ENCODE data around the gene WDFY2.
"Not testable (repeated sequence)": the region's sequence is repeated elsewhere in the genome, so short reads cannot be mapped to it uniquely, and the experiment has no call there.

The WDFY2 gene

GRCh38 chr13:51688937-51689662 lies 104.8 kb downstream of the WDFY2 start:
- DNase-seq (ENCODE audit: extremely low read depth in 1 of 2, low read depth in 1 of 2) = no peak

- no peak for DNase-seq (ENCODE audit: extremely low read depth in 1 of 2, low read depth in 1 of 2)
These were observed 105.4 kb downstream of the WDFY2 start for GRCh38 chr13:51689663-51689996.

GRCh38 chr13:51695677-51696076 lies 111.4 kb downstream of the WDFY2 start:
- DNase-seq (ENCODE audit: extremely low read depth in 1 of 2, low read depth in 1 of 2) = not testable (repeated sequence)

GRCh38 chr13:51697181-51697580 lies 112.9 kb downstream of the WDFY2 start:
- DNase-seq (ENCODE audit: extremely low read depth in 1 of 2, low read depth in 1 of 2) = no peak

- no peak for DNase-seq (ENCODE audit: extremely low read depth in 1 of 2, low read depth in 1 of 2)
These were observed 113.6 kb downstream of the WDFY2 start for GRCh38 chr13:51697855-51698254.

GRCh38 chr13:51698352-51698751 lies 114.1 kb downstream of the WDFY2 start:
- no peak for DNase-seq (ENCODE audit: extremely low read depth in 1 of 2, low read depth in 1 of 2)

- no peak for DNase-seq (ENCODE audit: extremely low read depth in 1 of 2, low read depth in 1 of 2)
These were observed 120.4 kb downstream of the WDFY2 start for GRCh38 chr13:51704399-51705313.

- DNase-seq (ENCODE audit: extremely low read depth in 1 of 2, low read depth in 1 of 2) = no peak
These were observed 123.2 kb downstream of the WDFY2 start for GRCh38 chr13:51707461-51707860.

GRCh38 chr13:51713807-51714206 lies 129.5 kb downstream of the WDFY2 start:
- DNase-seq (ENCODE audit: extremely low read depth in 1 of 2, low read depth in 1 of 2) = no peak

GRCh38 chr13:51714663-51715168 lies 130.5 kb downstream of the WDFY2 start:
- no peak for DNase-seq (ENCODE audit: extremely low read depth in 1 of 2, low read depth in 1 of 2)

GRCh38 chr13:51715613-51716012 lies 131.4 kb downstream of the WDFY2 start:
- no peak for DNase-seq (ENCODE audit: extremely low read depth in 1 of 2, low read depth in 1 of 2)

GRCh38 chr13:51717786-51718398 lies 133.6 kb downstream of the WDFY2 start:
- no peak for DNase-seq (ENCODE audit: extremely low read depth in 1 of 2, low read depth in 1 of 2)

GRCh38 chr13:51719394-51719793 lies 135.1 kb downstream of the WDFY2 start:
- no peak for DNase-seq (ENCODE audit: extremely low read depth in 1 of 2, low read depth in 1 of 2)

GRCh38 chr13:51721496-51721895 lies 137.2 kb downstream of the WDFY2 start:
- DNase-seq (ENCODE audit: extremely low read depth in 1 of 2, low read depth in 1 of 2) = no peak

- no peak for DNase-seq (ENCODE audit: extremely low read depth in 1 of 2, low read depth in 1 of 2)
These were observed 139.3 kb downstream of the WDFY2 start for GRCh38 chr13:51723529-51723928.

- no peak for DNase-seq (ENCODE audit: extremely low read depth in 1 of 2, low read depth in 1 of 2)
These were observed 140.5 kb downstream of the WDFY2 start for GRCh38 chr13:51724721-51725120.

- no peak for DNase-seq (ENCODE audit: extremely low read depth in 1 of 2, low read depth in 1 of 2)
These were observed 142.4 kb downstream of the WDFY2 start for GRCh38 chr13:51726446-51727193.

GRCh38 chr13:51727634-51728274 lies 143.5 kb downstream of the WDFY2 start:
- DNase-seq (ENCODE audit: extremely low read depth in 1 of 2, low read depth in 1 of 2) = no peak

- DNase-seq (ENCODE audit: extremely low read depth in 1 of 2, low read depth in 1 of 2) = no peak
These were observed 144.0 kb downstream of the WDFY2 start for GRCh38 chr13:51728275-51728673.

GRCh38 chr13:51728972-51729371 lies 144.7 kb downstream of the WDFY2 start:
- no peak for DNase-seq (ENCODE audit: extremely low read depth in 1 of 2, low read depth in 1 of 2)
